WTC11 (cell line): Measurements from ENCODE around the gene PYGB.

ENCODE experiments used
- CTCF ChIP-seq: fragments of 200-600 bp; IDR thresholded peaks from 2 replicates; pipeline ENCODE4 v1.8.0; 2022; ENCODE audit warnings: antibody characterized with exemption
- IRF1 ChIP-seq: sonication (generic); formaldehyde crosslinking; IDR thresholded peaks from 2 replicates; pipeline ENCODE4 v1.8.0; 2023; ENCODE audit warnings: missing genetic modification reagents
- JUN ChIP-seq: sonication (generic); formaldehyde crosslinking; IDR thresholded peaks from 2 replicates; pipeline ENCODE4 v1.8.0; 2023; ENCODE audit warnings: mild to moderate bottlenecking, missing genetic modification reagents
- NR2C2 ChIP-seq: sonication (generic); formaldehyde crosslinking; IDR thresholded peaks from 2 replicates; pipeline ENCODE4 v1.8.0; 2022; ENCODE audit warnings: mild to moderate bottlenecking, missing genetic modification reagents
- SP1 ChIP-seq: sonication (generic); formaldehyde crosslinking; conservative IDR thresholded peaks from 2 replicates; pipeline ENCODE4 v1.8.1; 2022; ENCODE audit warnings: missing genetic modification reagents
- TEAD4 ChIP-seq: sonication (generic); formaldehyde crosslinking; IDR thresholded peaks from 2 replicates; pipeline ENCODE4 v1.8.0; 2022; ENCODE audit warnings: mild to moderate bottlenecking, missing genetic modification reagents
- ZNF121 ChIP-seq: sonication (generic); formaldehyde crosslinking; IDR thresholded peaks from 2 replicates; pipeline ENCODE4 v1.8.0; 2023; ENCODE audit warnings: missing genetic modification reagents
- ZNF317 ChIP-seq: sonication (generic); formaldehyde crosslinking; IDR thresholded peaks from 2 replicates; pipeline ENCODE4 v1.8.1; 2023; ENCODE audit warnings: low read depth, mild to moderate bottlenecking, moderate library complexity, missing genetic modification reagents, borderline replicate concordance

- TF ChIP-seq CTCF (no peak), TEAD4 (CRISPR knock-in tag) (no peak), NR2C2 (no peak), IRF1 (CRISPR knock-in tag) (no peak), SP1 (no peak), ZNF317 (no peak), JUN (CRISPR knock-in tag) (no peak), ZNF121 (no peak)
Observed at GRCh38 chr20:25245461-25245860, 2.4 kb upstream of the PYGB start.
